Coronary artery (tissue), 2 donors: ENCODE data around the gene PLAAT5.
A peak's percentile ranks its signal among the peaks of the same experiment; 100 is the strongest.

Experiments used
- DNase-seq: peaks from one replicate; pipeline ENCODE4 v3.0.0-alpha.2; 2017; ENCODE audit warnings: low spot score
- H3K27ac ChIP-seq, 2 donors: fragments of 200-600 bp; sonication (generic); one replicate each; pipeline ENCODE4 v1.5.1; 2016 to 2019
- H3K4me3 ChIP-seq: fragments of 200-600 bp; sonication (generic); 2 replicates; pipeline ENCODE4 v1.5.1; 2016; ENCODE audit warnings: mild to moderate bottlenecking, moderate library complexity
- CTCF ChIP-seq: fragments of 200-600 bp; sonication (generic); IDR thresholded peaks from one replicate; pipeline ENCODE4 v1.5.1; 2019; ENCODE audit warnings: antibody characterized with exemption

Gene PLAAT5

GRCh38 chr11:63493127-63493526, 2.2 kb upstream of the PLAAT5 start:
- Histone ChIP-seq H3K4me3 (no peak overlapping the region), H3K27ac (no peak overlapping the region)
- TF ChIP-seq CTCF = no peak
- no peak for DNase-seq

GRCh38 chr11:63492441-63492840, 1.5 kb upstream of the PLAAT5 start:
- TF ChIP-seq CTCF = no peak
- Histone ChIP-seq H3K4me3 (no peak overlapping the region), H3K27ac (no peak overlapping the region)
- DNase-seq = no peak

GRCh38 chr11:63491636-63492372, 837 bp upstream of the PLAAT5 start:
- no peak for DNase-seq
- Histone ChIP-seq H3K27ac (no peak overlapping the region), H3K4me3 (peak overlapping the region; percentile 71)
- TF ChIP-seq CTCF = no peak

GRCh38 chr11:63491240-63491587, 247 bp upstream of the PLAAT5 start:
- Histone ChIP-seq H3K4me3 (peak overlapping the region; percentile 71), H3K27ac (peak overlapping the region in 1 of 2 donors; percentile 56)
- TF ChIP-seq CTCF = no peak
- DNase-seq = no peak

- H3K4me3 ChIP-seq = peak overlapping the region; percentile 71
- peak overlapping the region in 1 of 2 donors; percentile 56 for H3K27ac ChIP-seq
- no peak for DNase-seq
- no peak for TF ChIP-seq CTCF
Measured at GRCh38 chr11:63489879-63490278, 1.1 kb downstream of the PLAAT5 start.

GRCh38 chr11:63488789-63489188, 2.2 kb downstream of the PLAAT5 start:
- H3K4me3 ChIP-seq = no peak overlapping the region
- DNase-seq = no peak
- no peak for TF ChIP-seq CTCF
- no peak overlapping the region for H3K27ac ChIP-seq

GRCh38 chr11:63485777-63486176, 5.2 kb downstream of the PLAAT5 start:
- H3K27ac ChIP-seq = no peak overlapping the region
- no peak overlapping the region for H3K4me3 ChIP-seq
- no peak for DNase-seq
- TF ChIP-seq CTCF = no peak
